ENCODE measurements around the gene OR2T12.
"Not testable (repeated sequence)": the region's sequence is repeated elsewhere in the genome, so short reads cannot be mapped to it uniquely, and the experiment has no call there.

Gene OR2T12

GRCh38 chr1:248303324-248303723, at the start of gene OR2T12:
Gene OR2T12 (minus strand): TSS chr1:248303424. CDS start chr1:248295578, 7,846 bp downstream.
- no peak for DNase-seq

GRCh38 chr1:248348475-248348874, 45.3 kb upstream of the OR2T12 start, which contains the start of gene OR14C36:
Gene OR14C36 (plus strand): TSS chr1:248348775. CDS start chr1:248348775, 0 bp downstream.
- DNase-seq, result no peak

GRCh38 chr1:248343451-248343850, 40.2 kb upstream of the OR2T12 start:
- DNase-seq, result no peak

- no peak for DNase-seq
These were observed 21.2 kb upstream of the OR2T12 start, which contains the start of gene OR2M7 for GRCh38 chr1:248324468-248324867. Gene OR2M7 (minus strand): TSS chr1:248324568. CDS start chr1:248324568, 0 bp downstream.

- no peak for DNase-seq
These were observed 13.6 kb upstream of the OR2T12 start for GRCh38 chr1:248316796-248317195.

- DNase-seq, result not testable (repeated sequence)
These were observed 3.5 kb upstream of the OR2T12 start for GRCh38 chr1:248306740-248307139.

- no peak for DNase-seq
These were observed 2.9 kb upstream of the OR2T12 start for GRCh38 chr1:248306103-248306502.

- DNase-seq, result not testable (repeated sequence)
These were observed 2.4 kb upstream of the OR2T12 start for GRCh38 chr1:248305672-248306071.

- DNase-seq, result no peak
These were observed 14.8 kb downstream of the OR2T12 start for GRCh38 chr1:248288391-248288790.

GRCh38 chr1:248277876-248278275, 25.3 kb downstream of the OR2T12 start, which contains the start of gene OR2T33:
Gene OR2T33 (minus strand): TSS chr1:248277976. CDS start chr1:248273814, 4,162 bp downstream.
- DNase-seq, result no peak

GRCh38 chr1:248273225-248273624, 30.0 kb downstream of the OR2T12 start:
- DNase-seq, result not testable (repeated sequence)

GRCh38 chr1:248268178-248268577, 35.0 kb downstream of the OR2T12 start:
- no peak for DNase-seq

- DNase-seq, result not testable (repeated sequence)
These were observed 43.9 kb downstream of the OR2T12 start for GRCh38 chr1:248259309-248259708.

GRCh38 chr1:248243204-248243603, 60.0 kb downstream of the OR2T12 start:
- DNase-seq, result no peak
